ENCODE data around the gene WDR45. TPM values are rescaled to one million over a fixed set of nuclear protein-coding genes. Genes with fewer than 3 reads are reported as not detected.
"Not testable (repeated sequence)": the region's sequence is repeated elsewhere in the genome, so short reads cannot be mapped to it uniquely, and the experiment has no call there.

WDR45 gene
- total RNA-seq, 1 experiment from 2014 or later = 31.5 TPM

DNA sequence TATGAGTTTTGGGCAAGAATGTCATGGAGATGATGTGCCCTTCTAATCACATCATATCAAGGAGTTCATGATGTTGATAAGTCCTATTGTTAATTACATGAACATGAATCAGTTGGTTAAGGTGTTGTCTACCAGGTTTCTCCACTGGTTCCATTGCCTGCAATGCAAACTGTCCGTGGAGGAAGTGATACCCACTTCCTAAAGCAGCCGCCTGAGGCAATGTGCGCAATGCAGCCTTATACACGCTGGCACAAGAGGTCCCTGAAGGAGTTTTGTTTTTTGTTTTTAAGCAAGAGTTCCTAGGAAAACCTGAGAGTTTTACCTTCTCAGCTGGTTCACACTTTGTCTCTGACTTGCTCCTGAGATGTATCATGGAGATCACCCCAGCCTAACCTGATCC lies 49.7 kb upstream of the WDR45 start:
- no peak overlapping the region for H3K56ac ChIP-seq (ENCODE audit: insufficient read length, low read depth, low read length)
- WGBS (ENCODE audit: extremely low coverage, insufficient read length, low lambda C conversion rate) = no CpG with 5 or more reads among the region's 4 CpGs
- H3K4me1 ChIP-seq (ENCODE audit: insufficient read depth, low read length) = no peaks in the 10 kb centered on the region
- 0 out of 2 replicates have a peak, but pooled peaks cover 2% of the 10 kb centered on the region for H3K27me3 Mint-ChIP-seq (ENCODE audit: low read depth)
- no peaks in the 10 kb centered on the region for H3K9me3 ChIP-seq (ENCODE audit: control insufficient read depth, low read depth, low read length)
- no peak overlapping the region for H3K4ac ChIP-seq (ENCODE audit: low read depth, low read length)
- H3K36me3 Mint-ChIP-seq (ENCODE audit: insufficient read depth in 1 of 3, low read depth in 3 of 3) = peaks cover 0 to 4% (median 0%) of the 10 kb centered on the region in 3 experiments; a peak in 2 of 7 replicates
- H3K79me2 ChIP-seq (ENCODE audit: insufficient read depth, low read length) = no peaks in the 10 kb centered on the region
- no peak overlapping the region for H3K18ac ChIP-seq (ENCODE audit: insufficient read length, low read depth, low read length)
- no peak for TF ChIP-seq CTCF (conservative IDR thresholded peaks at IDR 0.05)
- no peak overlapping the region for H2BK20ac ChIP-seq (ENCODE audit: low read depth, low read length, poor library complexity, severe bottlenecking)
- H3K9me3 Mint-ChIP-seq = peaks cover 33 to 44% of the 10 kb centered on the region in 2 experiments
- no peaks in the 10 kb centered on the region for H3K79me1 ChIP-seq (ENCODE audit: insufficient read depth, low read depth, low read length, poor library complexity, severe bottlenecking)
- H3K27ac ChIP-seq (ENCODE audit: insufficient read length, low read depth, low read length) = no peak overlapping the region
- H2BK15ac ChIP-seq (ENCODE audit: low read depth, low read length) = no peak overlapping the region
- no peaks in the 10 kb centered on the region for H4K20me1 ChIP-seq (ENCODE audit: control insufficient read depth, insufficient read depth, insufficient read length)
- no peak for DNase-seq
- H2AK5ac ChIP-seq (ENCODE audit: insufficient read length, low read length) = no peak overlapping the region
- no peak overlapping the region for H3K14ac ChIP-seq (ENCODE audit: insufficient read depth, low read length)
- H3K4me2 ChIP-seq (ENCODE audit: insufficient read depth, insufficient read length, low read length) = no peak overlapping the region
- no peak overlapping the region for H4K5ac ChIP-seq (ENCODE audit: insufficient read length, low read depth, low read length)
- H3K4me1 Mint-ChIP-seq = no peaks in the 10 kb centered on the region
- no peak overlapping the region for H2BK12ac ChIP-seq (ENCODE audit: insufficient read length, low read depth, low read length)
- H2BK120ac ChIP-seq (ENCODE audit: low read depth, low read length, poor library complexity, severe bottlenecking) = no peak overlapping the region
- no peak overlapping the region for H3K27ac Mint-ChIP-seq
- no peak overlapping the region for H3T11ph ChIP-seq (ENCODE audit: low read length)
- no peak overlapping the region for H2BK5ac ChIP-seq (ENCODE audit: insufficient read length, low read length)
- H4K8ac ChIP-seq (replicated peaks; ENCODE audit: insufficient read length, low read depth, low read length) = no peak overlapping the region
- no peak overlapping the region for H2AFZ ChIP-seq (ENCODE audit: low read length)
- H3K4me3 Mint-ChIP-seq = no peak overlapping the region
- H3K23me2 ChIP-seq (ENCODE audit: insufficient read length, low read depth, low read length, poor library complexity, severe bottlenecking) = no peaks in the 10 kb centered on the region
- no peak overlapping the region for H4K91ac ChIP-seq (ENCODE audit: insufficient read length, low read depth, low read length)
- H3K23ac ChIP-seq (ENCODE audit: insufficient read length, low read depth, low read length) = no peak overlapping the region
- no peaks in the 10 kb centered on the region for H3K27me3 ChIP-seq (ENCODE audit: insufficient read depth, low read length)
- H3K9ac ChIP-seq (ENCODE audit: extremely low read depth, insufficient read length, low read length) = no peak overlapping the region

DNA sequence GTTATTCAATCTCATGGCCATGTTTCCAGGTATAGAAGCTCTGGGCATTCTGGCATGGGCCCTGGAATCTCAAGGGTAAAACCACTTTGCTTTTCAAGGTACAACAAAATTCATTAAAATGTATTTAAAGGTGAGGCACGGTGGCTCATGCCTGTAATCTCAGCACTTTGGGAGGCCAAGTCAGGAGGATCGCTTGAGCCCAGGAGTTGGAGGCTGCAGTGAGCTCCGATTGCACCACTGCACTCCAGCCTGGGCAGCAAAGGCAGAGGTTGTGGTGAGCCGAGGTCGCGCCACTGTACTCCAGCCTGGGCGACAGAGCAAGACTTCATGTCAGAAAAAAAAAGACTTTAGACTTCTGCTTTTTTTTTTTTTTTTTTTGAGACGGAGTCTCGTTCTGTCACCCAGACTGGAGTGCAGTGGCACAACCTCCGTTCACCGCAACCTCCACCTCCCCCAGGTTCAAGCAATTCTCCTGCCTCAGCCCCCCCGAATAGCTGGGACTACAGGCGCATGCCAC lies 48.1 kb upstream of the WDR45 start:
- H3K56ac ChIP-seq (ENCODE audit: insufficient read length, low read depth, low read length); H3K4me2 ChIP-seq (ENCODE audit: insufficient read depth, insufficient read length, low read length); H2BK12ac ChIP-seq (ENCODE audit: insufficient read length, low read depth, low read length); H3K23ac ChIP-seq (ENCODE audit: insufficient read length, low read depth, low read length); H3K4me1 ChIP-seq (ENCODE audit: insufficient read depth, low read length); H3K27ac Mint-ChIP-seq; H3T11ph ChIP-seq (ENCODE audit: low read length); H3K4me3 Mint-ChIP-seq; H4K91ac ChIP-seq (ENCODE audit: insufficient read length, low read depth, low read length); H3K79me2 ChIP-seq (ENCODE audit: insufficient read depth, low read length); H2BK20ac ChIP-seq (ENCODE audit: low read depth, low read length, poor library complexity, severe bottlenecking); H3K14ac ChIP-seq (ENCODE audit: insufficient read depth, low read length); H4K8ac ChIP-seq (replicated peaks; ENCODE audit: insufficient read length, low read depth, low read length); H3K27me3 ChIP-seq (ENCODE audit: insufficient read depth, low read length); H3K27me3 Mint-ChIP-seq (ENCODE audit: low read depth); H3K23me2 ChIP-seq (ENCODE audit: insufficient read length, low read depth, low read length, poor library complexity, severe bottlenecking); H3K9me3 ChIP-seq (ENCODE audit: control insufficient read depth, low read depth, low read length); H2BK15ac ChIP-seq (ENCODE audit: low read depth, low read length); H4K5ac ChIP-seq (ENCODE audit: insufficient read length, low read depth, low read length); H2BK5ac ChIP-seq (ENCODE audit: insufficient read length, low read length); H3K79me1 ChIP-seq (ENCODE audit: insufficient read depth, low read depth, low read length, poor library complexity, severe bottlenecking); H3K27ac ChIP-seq (ENCODE audit: insufficient read length, low read depth, low read length); H4K20me1 ChIP-seq (ENCODE audit: control insufficient read depth, insufficient read depth, insufficient read length); H3K4ac ChIP-seq (ENCODE audit: low read depth, low read length); H3K9ac ChIP-seq (ENCODE audit: extremely low read depth, insufficient read length, low read length); H2BK120ac ChIP-seq (ENCODE audit: low read depth, low read length, poor library complexity, severe bottlenecking); H3K4me1 Mint-ChIP-seq; DNase-seq; H2AK5ac ChIP-seq (ENCODE audit: insufficient read length, low read length); H3K18ac ChIP-seq (ENCODE audit: insufficient read length, low read depth, low read length); H2AFZ ChIP-seq (ENCODE audit: low read length): not testable (repeated sequence)
- WGBS (ENCODE audit: extremely low coverage, insufficient read length, low lambda C conversion rate) = no CpG with 5 or more reads among the region's 13 CpGs
- Mint-ChIP-seq H3K9me3 (peaks cover 40 to 52% of the 10 kb centered on the region in 2 experiments), H3K36me3 (ENCODE audit: insufficient read depth in 1 of 3, low read depth in 3 of 3) (peaks cover 3 to 12% (median 8%) of the 10 kb centered on the region in 3 experiments; a peak in 6 of 7 replicates)

Measured in H9 (cell line).